NCI-H2107 treated with DMSO at 0.1 percent for 48 hours (cell line): ENCODE data around the gene POFUT2.

Experiments
- DNase-seq: peaks from one replicate; lab custom pipeline; 2025; ENCODE audit not compliant: unreplicated experiment; lab: John Stamatoyannopoulos, UW

Gene POFUT2, protein sequence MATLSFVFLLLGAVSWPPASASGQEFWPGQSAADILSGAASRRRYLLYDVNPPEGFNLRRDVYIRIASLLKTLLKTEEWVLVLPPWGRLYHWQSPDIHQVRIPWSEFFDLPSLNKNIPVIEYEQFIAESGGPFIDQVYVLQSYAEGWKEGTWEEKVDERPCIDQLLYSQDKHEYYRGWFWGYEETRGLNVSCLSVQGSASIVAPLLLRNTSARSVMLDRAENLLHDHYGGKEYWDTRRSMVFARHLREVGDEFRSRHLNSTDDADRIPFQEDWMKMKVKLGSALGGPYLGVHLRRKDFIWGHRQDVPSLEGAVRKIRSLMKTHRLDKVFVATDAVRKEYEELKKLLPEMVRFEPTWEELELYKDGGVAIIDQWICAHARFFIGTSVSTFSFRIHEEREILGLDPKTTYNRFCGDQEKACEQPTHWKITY

DNA sequence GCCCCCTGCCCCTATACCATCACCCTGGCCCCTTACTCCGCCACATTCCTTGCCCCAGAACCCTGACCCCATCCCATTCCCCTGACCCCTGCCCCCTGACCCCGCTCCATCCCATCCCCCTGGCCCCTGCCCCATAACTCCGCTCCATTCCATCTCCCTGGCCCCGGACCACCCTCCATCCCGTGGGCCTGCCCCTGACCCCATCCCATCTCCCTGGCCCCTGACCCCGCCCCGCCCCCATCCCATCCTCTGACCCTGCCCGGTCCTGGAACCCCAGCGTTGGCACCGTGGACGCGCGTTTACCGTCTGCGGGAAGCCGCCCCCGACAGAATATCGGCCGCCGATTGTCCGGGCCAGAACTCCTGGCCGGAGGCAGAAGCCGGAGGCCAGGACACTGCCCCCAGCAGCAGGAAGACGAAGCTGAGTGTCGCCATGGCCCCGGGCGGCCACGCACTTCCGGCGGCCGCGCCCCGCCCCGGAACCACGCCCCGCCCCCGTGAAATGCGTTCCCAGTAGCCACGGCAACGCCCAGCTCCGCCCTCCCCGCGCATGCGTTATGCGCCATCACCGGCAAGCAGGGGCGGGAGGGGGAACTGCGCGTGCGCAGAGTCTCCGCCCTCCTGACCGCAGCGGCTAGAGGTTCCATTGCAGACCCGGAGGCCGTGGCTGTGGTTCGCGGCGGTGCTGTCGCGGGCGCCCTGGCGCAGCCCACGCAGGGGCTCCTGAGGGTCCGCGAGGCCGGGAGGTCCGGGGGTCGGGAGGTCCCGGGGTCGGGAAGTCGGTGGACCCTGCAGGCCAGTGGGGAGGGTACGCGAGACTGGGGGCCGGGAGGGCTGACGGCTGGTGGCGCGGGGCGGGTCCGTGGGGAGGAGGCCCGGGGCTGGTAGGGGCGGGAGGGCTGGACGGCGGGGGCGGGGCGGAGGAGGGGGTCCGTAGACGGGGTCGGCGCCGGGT is at the start of gene POFUT2:
POFUT2 (minus strand) TSS at position 458 of the 954 bp plus-strand sequence; CDS start at position 434, 24 bp downstream.
- peak; percentile 85 for DNase-seq

GRCh38 chr21:45336870-45337269 is 49.2 kb upstream of the POFUT2 start:
- no peak for DNase-seq

GRCh38 chr21:45336535-45336810 is 48.8 kb upstream of the POFUT2 start:
- no peak for DNase-seq

DNA sequence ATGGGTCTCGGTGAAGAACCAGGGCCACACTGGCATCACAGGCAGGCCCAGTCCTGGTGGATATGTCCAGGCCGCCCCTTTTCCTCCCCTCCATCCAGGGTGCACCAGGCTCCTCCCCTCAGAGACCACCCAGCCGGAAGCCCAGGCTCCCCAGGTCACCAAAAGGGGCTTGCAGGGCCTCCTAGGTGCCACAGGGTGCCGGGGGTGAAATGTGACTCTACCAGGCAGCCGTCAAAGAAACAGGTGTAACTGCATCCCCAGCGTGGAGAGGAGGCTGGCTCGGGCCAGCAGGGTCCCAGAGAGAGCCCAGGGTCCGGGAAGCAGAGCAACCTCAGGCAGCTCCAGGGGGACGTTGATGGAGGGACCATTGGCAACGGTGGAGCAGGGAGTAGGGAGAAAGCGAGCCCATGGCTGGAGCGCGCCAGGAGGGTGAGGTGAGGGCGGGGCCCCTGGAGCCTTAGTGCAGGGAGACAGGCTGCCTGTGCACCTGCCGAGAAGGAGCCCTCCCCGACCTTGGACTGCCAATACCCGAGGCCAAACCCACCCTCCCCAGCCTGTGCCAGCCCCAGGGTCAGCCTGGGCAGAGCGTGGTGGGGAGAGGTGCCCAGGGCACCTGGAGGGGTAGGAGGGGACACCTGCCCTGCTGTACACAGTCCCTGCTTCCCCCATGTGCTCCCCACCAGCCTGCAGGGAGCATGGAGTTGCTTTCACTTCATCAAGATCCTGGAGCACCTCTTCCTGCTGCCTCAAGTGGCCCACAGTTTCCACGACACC is 48.3 kb upstream of the POFUT2 start:
- DNase-seq, result no peak

GRCh38 chr21:45335151-45335760 is 47.6 kb upstream of the POFUT2 start:
- DNase-seq, result no peak

DNA sequence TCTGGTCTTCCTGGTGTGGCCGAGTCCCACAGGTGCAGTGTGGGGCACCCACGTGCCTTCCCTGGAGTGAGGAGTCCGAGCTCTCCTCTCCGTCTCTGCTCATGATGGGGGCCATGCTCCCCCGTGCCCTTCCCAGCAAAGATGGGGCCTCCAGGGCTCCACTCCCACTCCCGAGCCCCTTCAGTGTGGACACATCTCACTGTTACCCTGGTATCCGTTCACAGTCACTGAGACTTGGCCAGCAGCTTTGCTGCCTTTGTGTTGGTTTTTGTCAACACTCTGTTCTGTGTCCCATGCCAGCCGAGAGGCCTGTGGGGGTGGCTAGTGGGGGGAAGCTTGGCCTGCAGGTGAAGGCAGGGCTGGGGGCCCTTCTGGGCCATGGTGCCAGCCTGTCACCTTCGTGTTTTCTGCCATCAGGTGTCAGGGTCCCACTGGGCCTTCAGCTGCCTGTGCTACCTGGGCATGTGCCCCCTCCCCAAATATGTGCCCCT is 46.9 kb upstream of the POFUT2 start:
- no peak for DNase-seq

- no peak for DNase-seq
Observed at GRCh38 chr21:45334134-45334533, 46.4 kb upstream of the POFUT2 start.

DNA sequence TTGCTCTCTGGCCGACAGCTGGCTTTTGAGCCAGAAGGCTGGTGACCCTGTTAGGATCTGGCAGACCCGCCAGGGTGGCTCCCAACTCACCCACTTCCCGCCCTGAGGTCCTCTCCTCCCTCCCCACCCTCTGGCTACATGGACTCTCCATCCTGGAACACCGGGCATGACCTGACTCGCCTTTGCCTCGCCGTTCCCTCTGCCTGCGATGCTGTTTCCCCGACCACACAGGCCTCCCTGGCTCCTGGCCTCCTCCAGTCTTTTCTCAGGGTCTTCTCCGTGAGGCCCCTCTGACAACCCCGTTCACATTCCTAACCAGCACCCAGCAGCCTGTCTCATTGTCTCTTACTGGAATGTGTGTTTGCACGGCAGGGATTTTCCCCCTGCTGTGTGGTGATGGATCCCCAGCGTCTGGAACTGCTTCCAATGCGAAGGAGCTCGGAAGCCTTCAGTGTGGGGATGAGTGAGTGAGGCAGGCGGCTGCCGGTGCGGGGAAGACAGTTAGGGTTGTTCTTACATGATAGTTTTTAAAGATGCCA is 46.0 kb upstream of the POFUT2 start:
- no peak for DNase-seq

GRCh38 chr21:45332981-45333582 is 45.4 kb upstream of the POFUT2 start:
- no peak for DNase-seq

DNA sequence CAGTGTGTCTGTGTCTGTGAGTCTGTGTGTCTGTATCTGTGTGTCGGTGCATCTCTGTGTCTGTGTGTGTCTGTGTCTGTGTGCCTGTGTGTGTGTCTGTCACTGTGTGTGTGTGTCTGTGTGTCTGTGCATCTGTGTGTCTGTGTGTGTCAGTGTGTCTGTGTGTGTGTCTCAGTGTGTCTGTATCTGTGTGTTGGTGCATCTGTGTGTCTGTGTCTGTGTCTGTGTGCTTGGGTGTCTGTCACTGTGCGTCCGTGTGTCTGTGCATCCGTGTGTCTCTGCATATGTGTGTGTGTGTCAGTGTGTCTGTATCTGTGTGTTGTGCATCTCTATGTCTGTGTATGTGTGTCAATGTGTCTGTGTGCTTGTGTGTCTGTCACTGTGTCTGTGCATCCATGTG is 44.7 kb upstream of the POFUT2 start:
- DNase-seq, result no peak

- no peak for DNase-seq
Observed at GRCh38 chr21:45331531-45332147, 43.9 kb upstream of the POFUT2 start.

GRCh38 chr21:45330851-45331261 is 43.2 kb upstream of the POFUT2 start:
- DNase-seq, result no peak

DNA sequence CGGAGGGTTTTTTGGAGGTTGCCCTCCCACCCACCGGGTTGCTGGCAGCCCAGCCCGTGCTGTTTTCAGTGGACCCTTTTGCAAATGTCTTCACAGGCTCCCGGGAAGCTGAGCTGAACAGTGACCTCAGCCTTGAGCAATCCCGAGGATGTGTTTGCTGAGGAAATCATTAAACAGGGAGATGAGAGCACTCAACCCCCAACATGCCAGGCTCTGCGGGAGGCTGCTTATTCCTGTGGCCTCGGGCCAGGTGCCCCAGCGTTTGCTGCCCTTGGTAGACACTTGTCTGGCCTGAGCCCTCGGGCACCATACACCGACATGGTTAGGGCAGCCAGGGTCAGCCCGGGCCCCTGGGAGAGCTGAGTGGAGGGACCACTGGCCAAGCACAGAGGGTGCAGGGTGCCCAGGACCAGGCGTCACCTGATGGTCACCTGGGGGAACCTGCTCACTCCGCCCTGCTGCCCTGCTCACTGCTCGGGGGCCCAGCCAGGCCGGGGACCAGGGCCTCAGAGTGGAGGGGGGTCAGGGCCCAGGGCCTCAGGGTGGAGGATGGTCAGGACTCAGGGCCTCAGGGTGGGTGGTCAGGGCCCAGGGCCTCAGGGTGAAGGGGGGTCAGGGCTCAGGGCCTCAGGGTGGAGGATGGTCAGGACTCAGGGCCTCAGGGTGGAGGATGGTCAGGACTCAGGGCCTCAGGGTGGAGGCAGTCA is 42.5 kb upstream of the POFUT2 start:
- DNase-seq, result no peak

DNA sequence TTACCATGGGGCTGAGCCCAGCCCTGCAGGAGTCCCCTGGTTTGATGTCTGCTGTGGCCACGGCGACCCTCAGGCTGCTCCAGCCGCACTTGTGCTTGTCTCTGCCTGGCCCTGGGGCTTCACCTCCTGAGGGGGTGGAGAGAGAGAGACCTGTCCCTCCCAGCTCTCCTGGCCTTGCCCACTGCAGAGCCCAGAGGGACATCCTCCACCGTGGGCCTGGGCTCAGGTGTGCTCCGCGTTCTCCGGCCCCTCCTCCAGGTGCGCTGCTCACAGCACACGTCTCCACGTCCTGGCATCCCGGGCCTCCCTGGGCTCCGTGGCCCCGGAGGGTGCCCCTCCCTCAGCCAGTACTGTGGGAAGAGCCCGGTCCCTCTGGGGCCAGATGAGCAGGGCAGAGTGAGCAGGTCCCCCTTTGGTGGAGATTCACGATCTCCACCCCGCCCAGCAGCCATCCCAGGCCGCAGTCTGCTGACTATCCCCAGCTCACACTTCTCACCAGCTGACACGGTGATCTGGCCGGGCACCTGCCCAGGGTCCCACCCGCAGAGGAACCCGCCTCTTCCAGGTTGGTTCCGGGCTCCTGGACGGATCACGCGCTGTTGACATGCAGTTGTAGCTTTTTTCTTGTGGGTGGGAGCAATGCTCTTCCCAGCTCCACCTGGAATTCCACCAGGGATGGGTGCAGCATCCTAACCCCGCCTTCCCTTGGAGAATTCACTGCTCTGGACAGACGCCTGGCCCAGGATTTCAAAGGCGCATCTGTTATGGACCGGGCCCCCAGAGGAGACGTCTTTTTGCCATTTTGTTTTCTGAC is 41.8 kb upstream of the POFUT2 start:
- DNase-seq, result no peak

DNA sequence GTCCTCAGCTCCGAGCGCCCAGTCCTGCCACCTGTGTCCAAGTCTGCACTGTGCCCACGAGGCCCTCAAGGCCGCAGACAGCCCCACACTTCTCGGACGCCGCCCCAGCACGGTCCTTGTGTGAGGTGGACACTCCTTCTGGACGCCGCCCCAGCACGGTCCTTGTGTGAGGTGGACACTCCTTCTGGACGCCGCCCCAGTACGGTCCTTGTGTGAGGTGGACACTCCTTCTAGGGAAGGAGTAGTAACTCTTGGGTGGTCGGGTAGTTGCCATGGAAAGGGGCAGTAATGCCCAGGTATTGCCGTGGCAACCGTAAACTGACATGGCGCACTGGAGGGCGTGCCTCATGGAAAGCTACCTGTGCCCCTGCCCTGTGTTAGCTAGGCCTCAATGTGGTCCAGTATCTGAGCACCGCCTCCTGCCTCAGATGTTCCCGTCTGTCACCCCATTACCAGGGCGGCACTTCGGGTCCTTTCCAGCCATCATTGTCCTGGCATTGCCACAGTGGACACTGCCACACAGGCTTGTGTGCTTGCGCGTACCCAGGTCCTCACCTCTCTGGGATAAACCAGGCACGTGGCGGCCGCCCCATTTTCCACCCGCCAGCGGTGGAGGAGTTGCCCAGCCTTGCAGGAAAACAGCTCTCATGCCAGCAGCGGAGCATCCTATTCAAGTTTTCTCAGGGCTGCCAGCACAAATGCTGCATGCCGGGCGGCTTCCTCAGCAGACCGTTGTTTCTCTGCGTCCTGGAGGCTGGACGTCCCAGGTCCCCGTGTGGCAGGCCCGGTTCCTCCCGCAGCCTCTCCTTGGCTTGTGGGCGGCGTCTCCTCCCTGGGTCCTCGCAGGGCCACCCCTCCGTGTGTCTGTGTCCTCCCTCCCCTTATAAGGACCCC is 40.8 kb upstream of the POFUT2 start:
- DNase-seq, result no peak

- DNase-seq, result no peak
Observed at GRCh38 chr21:45327441-45328197, 39.9 kb upstream of the POFUT2 start.
